ENCODE results near the gene KRT86.
"Not testable (repeated sequence)": the region's sequence is repeated elsewhere in the genome, so short reads cannot be mapped to it uniquely, and the experiment has no call there.

KRT86 gene

GRCh38 chr12:52314511-52314910 is 40.1 kb downstream of the KRT86 start:
- DNase-seq (ENCODE audit: extremely low read depth, low read depth), result no peak
- no peak for TF ChIP-seq CTCF (IDR thresholded peaks at IDR 0.05; ENCODE audit: low read depth, low read length, missing control alignments)
- no peak overlapping the region for H3K4me3 ChIP-seq (replicated peaks; ENCODE audit: low read depth, low read length)

DNA sequence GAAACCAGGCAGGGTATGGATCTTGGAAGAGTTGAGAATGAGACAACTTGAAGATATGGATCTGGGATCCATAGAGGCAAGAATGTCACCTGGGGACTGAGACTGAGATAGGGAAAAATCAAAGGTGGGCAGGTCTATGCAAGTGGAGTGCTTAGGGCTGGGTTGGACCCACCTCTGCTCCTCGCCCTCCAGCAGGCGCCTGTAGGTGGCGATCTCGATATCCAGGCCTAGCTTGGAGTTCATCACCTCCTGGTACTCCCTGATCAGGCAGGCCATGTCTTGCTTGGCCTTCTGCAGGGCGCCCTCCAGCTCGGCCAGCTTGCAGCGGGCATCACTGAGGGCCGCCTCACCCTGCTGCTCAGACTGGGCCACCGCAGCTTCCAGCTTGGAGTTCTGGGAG is 41.3 kb downstream of the KRT86 start:
- not testable (repeated sequence) for DNase-seq (ENCODE audit: extremely low read depth, low read depth); H3K4me3 ChIP-seq (replicated peaks; ENCODE audit: low read depth, low read length)
- TF ChIP-seq CTCF (IDR thresholded peaks at IDR 0.05; ENCODE audit: low read depth, low read length, missing control alignments), result peak; percentile 50

DNA sequence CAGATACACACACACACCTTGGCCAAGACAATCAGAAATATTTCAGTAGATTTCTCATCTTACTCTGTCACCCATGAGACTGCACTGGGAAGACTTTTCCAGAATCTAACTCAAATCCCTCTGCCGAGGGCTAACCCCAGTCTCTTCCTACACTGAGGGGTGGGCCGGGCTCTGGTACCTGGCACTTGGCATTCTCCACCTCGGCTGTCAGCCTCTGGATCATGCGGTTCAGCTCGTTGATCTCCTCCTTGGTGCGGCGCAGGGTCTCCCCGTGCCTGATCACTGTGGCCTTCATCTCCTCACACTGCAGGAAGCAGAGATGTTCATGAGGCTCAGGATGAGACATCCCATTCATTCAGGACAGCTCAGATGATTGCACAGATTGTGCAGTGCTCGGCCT is 41.8 kb downstream of the KRT86 start:
- no peak for TF ChIP-seq CTCF (IDR thresholded peaks at IDR 0.05; ENCODE audit: low read depth, low read length, missing control alignments)
- no peak for DNase-seq (ENCODE audit: extremely low read depth, low read depth)
- H3K4me3 ChIP-seq (replicated peaks; ENCODE audit: low read depth, low read length), result no peak overlapping the region

- no peak for TF ChIP-seq CTCF (IDR thresholded peaks at IDR 0.05; ENCODE audit: low read depth, low read length, missing control alignments)
- DNase-seq (ENCODE audit: extremely low read depth, low read depth), result no peak
- H3K4me3 ChIP-seq (replicated peaks; ENCODE audit: low read depth, low read length), result no peak overlapping the region
These were observed 42.3 kb downstream of the KRT86 start for GRCh38 chr12:52316701-52317100.

GRCh38 chr12:52317468-52318052 is 43.1 kb downstream of the KRT86 start:
- no peak for DNase-seq (ENCODE audit: extremely low read depth, low read depth)
- H3K4me3 ChIP-seq (replicated peaks; ENCODE audit: low read depth, low read length), result no peak overlapping the region
- no peak for TF ChIP-seq CTCF (IDR thresholded peaks at IDR 0.05; ENCODE audit: low read depth, low read length, missing control alignments)

- no peak for TF ChIP-seq CTCF (IDR thresholded peaks at IDR 0.05; ENCODE audit: low read depth, low read length, missing control alignments)
- H3K4me3 ChIP-seq (replicated peaks; ENCODE audit: low read depth, low read length), result no peak overlapping the region
- no peak for DNase-seq (ENCODE audit: extremely low read depth, low read depth)
These were observed 44.0 kb downstream of the KRT86 start for GRCh38 chr12:52318241-52318990.

All from HFF-Myc (cell line).